ENCODE results near the gene NTRK1. TPM values are rescaled to one million over a fixed set of nuclear protein-coding genes. Genes with fewer than 3 reads are reported as not detected.

Gene NTRK1
- total and polyA plus RNA-seq, 2 of the 4 experiments (the other 2 are of a cell fraction): not detected

DNA sequence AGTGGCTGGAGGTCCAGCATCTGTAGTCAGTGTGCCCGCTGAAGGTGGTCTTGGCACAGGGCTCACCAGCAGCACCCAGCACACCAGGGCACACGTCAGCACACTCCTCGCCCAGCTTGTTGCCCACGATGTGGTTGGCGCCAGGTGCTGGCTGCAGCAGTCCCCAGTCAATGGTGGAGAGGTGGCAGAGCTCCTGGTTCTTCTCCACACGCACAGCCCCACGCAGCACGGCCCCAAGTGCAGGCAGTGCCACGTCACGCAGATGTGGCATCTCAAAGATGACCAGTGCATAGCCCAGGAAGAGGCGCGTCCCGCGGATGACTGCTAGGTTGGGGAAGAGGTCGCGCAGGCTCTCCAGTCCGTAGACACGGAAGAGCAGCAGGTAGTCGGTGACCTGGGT, 6.9 kb upstream of the NTRK1 start:
- Histone ChIP-seq H4K5ac (ENCODE audit: low read depth, low read length) (no peak overlapping the region), H3K9me1 (ENCODE audit: insufficient read depth, low read length) (no peaks in the 10 kb centered on the region), H3K18ac (ENCODE audit: low read depth, low read length) (no peak overlapping the region), H2BK120ac (ENCODE audit: low read depth, low read length) (no peak overlapping the region), H3K56ac (ENCODE audit: extremely low read depth, insufficient read depth, low read length) (no peak overlapping the region), H3K9me3 (ENCODE audit: control insufficient read depth, insufficient read depth, low read length) (no peaks in the 10 kb centered on the region; the same call in 1 of the 2 replicates), H2BK15ac (ENCODE audit: low read depth, low read length) (no peak overlapping the region), H3K79me1 (ENCODE audit: low read depth in 1 of 2, low read length in 2 of 2) (no peaks in the 10 kb centered on the region), H2BK5ac (ENCODE audit: low read depth, low read length, poor library complexity, severe bottlenecking) (no peak overlapping the region), H4K8ac (ENCODE audit: low read depth in 2 of 2, low read length in 2 of 2) (no peak overlapping the region), H4K91ac (ENCODE audit: insufficient read depth, low read depth, low read length) (no peak overlapping the region), H2AFZ (replicated peaks; ENCODE audit: low read length, poor library complexity) (peak overlapping the region; percentile 51), H3K27me3 (ENCODE audit: control insufficient read depth, insufficient read depth, low read length) (peaks cover 76% of the 10 kb centered on the region), H3K4ac (ENCODE audit: low read depth, low read length) (no peak overlapping the region), H2BK20ac (ENCODE audit: low read depth, low read length) (no peak overlapping the region), H2AK5ac (ENCODE audit: low read depth, low read length) (no peak overlapping the region), H4K20me1 (ENCODE audit: insufficient read depth, low read length) (peaks cover 8% of the 10 kb centered on the region; the same call in 1 of the 2 replicates), H2AK9ac (replicated peaks; ENCODE audit: low read depth, low read length, poor library complexity) (no peak overlapping the region), H3K27ac (ENCODE audit: insufficient read depth, low read length) (no peak overlapping the region), H3K36me3 (ENCODE audit: control insufficient read depth, insufficient read depth, low read length) (no peaks in the 10 kb centered on the region), H3K9ac (ENCODE audit: low read depth, low read length) (no peak overlapping the region), H3K4me2 (ENCODE audit: low read depth, low read length) (no peak overlapping the region), H3K4me1 (ENCODE audit: control insufficient read depth, insufficient read depth, low read length) (peaks cover 3% of the 10 kb centered on the region; the same call in 1 of the 2 replicates), H3K14ac (replicated peaks; ENCODE audit: low read depth, low read length) (no peak overlapping the region), H3K4me3 (ENCODE audit: insufficient read depth, low read depth, low read length) (no peak overlapping the region), H3K23ac (ENCODE audit: low read depth, low read length) (no peak overlapping the region)
- no TSS peak for BruUV-seq (replicated peaks)
- ChIA-PET POLR2A (ENCODE audit: unreplicated experiment) (no interaction called here), CTCF (no interaction called here)
- ATAC-seq (ENCODE audit: low read depth): no peak
- no peak for DNase-seq
- dilution Hi-C loops (cut with HindIII; ENCODE audit: low sequenced_read_pairs, unreplicated experiment) (no loop called here), in situ Hi-C loops (cut with MboI; ENCODE audit: low sequenced_read_pairs) (no loop called here), intact Hi-C loops (cut with micrococcal nuclease) (no loop called here)
- TF ChIP-seq, protein P1, sequence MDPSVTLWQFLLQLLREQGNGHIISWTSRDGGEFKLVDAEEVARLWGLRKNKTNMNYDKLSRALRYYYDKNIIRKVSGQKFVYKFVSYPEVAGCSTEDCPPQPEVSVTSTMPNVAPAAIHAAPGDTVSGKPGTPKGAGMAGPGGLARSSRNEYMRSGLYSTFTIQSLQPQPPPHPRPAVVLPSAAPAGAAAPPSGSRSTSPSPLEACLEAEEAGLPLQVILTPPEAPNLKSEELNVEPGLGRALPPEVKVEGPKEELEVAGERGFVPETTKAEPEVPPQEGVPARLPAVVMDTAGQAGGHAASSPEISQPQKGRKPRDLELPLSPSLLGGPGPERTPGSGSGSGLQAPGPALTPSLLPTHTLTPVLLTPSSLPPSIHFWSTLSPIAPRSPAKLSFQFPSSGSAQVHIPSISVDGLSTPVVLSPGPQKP (IDR thresholded peaks at IDR 0.05; ENCODE audit: borderline replicate concordance, low read depth, low read length): no peak
- TF ChIP-seq FOS (IDR thresholded peaks at IDR 0.05; ENCODE audit: low read depth, low read length): no peak
- no peak for TF ChIP-seq MAFK (IDR thresholded peaks at IDR 0.05; ENCODE audit: low read depth, low read length)
- no peak for TF ChIP-seq NFE2L2 (IDR thresholded peaks at IDR 0.05; ENCODE audit: low read depth, low read length)
- TF ChIP-seq CEBPB (IDR thresholded peaks at IDR 0.05; ENCODE audit: low read depth, low read length): no peak
- no peak for TF ChIP-seq MAZ (IDR thresholded peaks at IDR 0.05; ENCODE audit: borderline replicate concordance, low read depth, low read length)
- TF ChIP-seq SMC3 (IDR thresholded peaks at IDR 0.05; ENCODE audit: low read depth, low read length): no peak
- no peak for TF ChIP-seq RFX5 (IDR thresholded peaks at IDR 0.05; ENCODE audit: low read depth, low read length)
- TF ChIP-seq, protein P2, sequence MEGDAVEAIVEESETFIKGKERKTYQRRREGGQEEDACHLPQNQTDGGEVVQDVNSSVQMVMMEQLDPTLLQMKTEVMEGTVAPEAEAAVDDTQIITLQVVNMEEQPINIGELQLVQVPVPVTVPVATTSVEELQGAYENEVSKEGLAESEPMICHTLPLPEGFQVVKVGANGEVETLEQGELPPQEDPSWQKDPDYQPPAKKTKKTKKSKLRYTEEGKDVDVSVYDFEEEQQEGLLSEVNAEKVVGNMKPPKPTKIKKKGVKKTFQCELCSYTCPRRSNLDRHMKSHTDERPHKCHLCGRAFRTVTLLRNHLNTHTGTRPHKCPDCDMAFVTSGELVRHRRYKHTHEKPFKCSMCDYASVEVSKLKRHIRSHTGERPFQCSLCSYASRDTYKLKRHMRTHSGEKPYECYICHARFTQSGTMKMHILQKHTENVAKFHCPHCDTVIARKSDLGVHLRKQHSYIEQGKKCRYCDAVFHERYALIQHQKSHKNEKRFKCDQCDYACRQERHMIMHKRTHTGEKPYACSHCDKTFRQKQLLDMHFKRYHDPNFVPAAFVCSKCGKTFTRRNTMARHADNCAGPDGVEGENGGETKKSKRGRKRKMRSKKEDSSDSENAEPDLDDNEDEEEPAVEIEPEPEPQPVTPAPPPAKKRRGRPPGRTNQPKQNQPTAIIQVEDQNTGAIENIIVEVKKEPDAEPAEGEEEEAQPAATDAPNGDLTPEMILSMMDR (conservative IDR thresholded peaks at IDR 0.05; ENCODE audit: low read depth, low read length): no peak
- 90% methylated on average over 18 of the region's 19 CpGs; no CpG with 5 or more reads in 1 of the 2 experiments for WGBS, 2 experiments (ENCODE audit: extremely low coverage in 2 of 2, insufficient read length in 1 of 2)
